ENCODE measurements around the gene MDM2. TPM values are rescaled to one million over a fixed set of nuclear protein-coding genes. Genes with fewer than 3 reads are reported as not detected.

Gene MDM2
- total and polyA plus RNA-seq, 4 donors = 24.9 to 155 (median 108) TPM

GRCh38 chr12:68813242-68813593, 5.2 kb downstream of the MDM2 start:
- H3K4me3 ChIP-seq = no peak overlapping the region
- ATAC-seq (ENCODE audit: insufficient read depth, low FRiP score) = no peak
- no peaks in the 10 kb centered on the region for H3K27me3 ChIP-seq (ENCODE audit: control insufficient read depth in 3 of 3, insufficient read depth in 3 of 3, low read length in 2 of 3)
- no peak overlapping the region for H3K9ac ChIP-seq (ENCODE audit: insufficient read depth in 1 of 2, low read length in 2 of 2)
- no peak for TF ChIP-seq CTCF (IDR thresholded peaks at IDR 0.05; ENCODE audit: control extremely low read depth, extremely low read depth)
- no peak overlapping the region for H3K27ac ChIP-seq (ENCODE audit: low read depth in 1 of 2, low read length in 1 of 2)
- H3K9me3 ChIP-seq (ENCODE audit: control insufficient read depth in 4 of 4, insufficient read depth in 3 of 4, low read length in 3 of 4) = no peaks in the 10 kb centered on the region
- WGBS, 2 donors = 85 to 86% methylated on average over 2 of the region's 2 CpGs
- no peak for DNase-seq
- peaks cover 0 to 4% (median 0%) of the 10 kb centered on the region in 5 donors for H3K4me1 ChIP-seq (ENCODE audit: control insufficient read depth in 5 of 5, insufficient read depth in 5 of 5, low read length in 5 of 5)
- peaks cover 8 to 28% (median 24%) of the 10 kb centered on the region in 4 donors for H3K36me3 ChIP-seq (ENCODE audit: control insufficient read depth in 4 of 4, insufficient read depth in 4 of 4, low read length in 4 of 4)

GRCh38 chr12:68814490-68815231, 6.7 kb downstream of the MDM2 start:
- ATAC-seq (ENCODE audit: insufficient read depth, low FRiP score) (no peak), DNase-seq (no peak)
- TF ChIP-seq CTCF (IDR thresholded peaks at IDR 0.05; ENCODE audit: control extremely low read depth, extremely low read depth) = no peak
- H3K36me3 ChIP-seq (ENCODE audit: control insufficient read depth in 4 of 4, insufficient read depth in 4 of 4, low read length in 4 of 4) = peaks cover 11 to 26% (median 24%) of the 10 kb centered on the region in 4 donors
- peaks cover 0 to 4% (median 0%) of the 10 kb centered on the region in 5 donors for H3K4me1 ChIP-seq (ENCODE audit: control insufficient read depth in 5 of 5, insufficient read depth in 5 of 5, low read length in 5 of 5)
- H3K9me3 ChIP-seq (ENCODE audit: control insufficient read depth in 4 of 4, insufficient read depth in 3 of 4, low read length in 3 of 4) = no peaks in the 10 kb centered on the region
- 70 to 74% methylated on average over 3 of the region's 3 CpGs for WGBS, 2 donors
- no peak overlapping the region for H3K27ac ChIP-seq (ENCODE audit: low read depth in 1 of 2, low read length in 1 of 2)
- H3K27me3 ChIP-seq (ENCODE audit: control insufficient read depth in 3 of 3, insufficient read depth in 3 of 3, low read length in 2 of 3) = no peaks in the 10 kb centered on the region
- no peak overlapping the region for H3K9ac ChIP-seq (ENCODE audit: insufficient read depth in 1 of 2, low read length in 2 of 2)
- H3K4me3 ChIP-seq = no peak overlapping the region

DNA sequence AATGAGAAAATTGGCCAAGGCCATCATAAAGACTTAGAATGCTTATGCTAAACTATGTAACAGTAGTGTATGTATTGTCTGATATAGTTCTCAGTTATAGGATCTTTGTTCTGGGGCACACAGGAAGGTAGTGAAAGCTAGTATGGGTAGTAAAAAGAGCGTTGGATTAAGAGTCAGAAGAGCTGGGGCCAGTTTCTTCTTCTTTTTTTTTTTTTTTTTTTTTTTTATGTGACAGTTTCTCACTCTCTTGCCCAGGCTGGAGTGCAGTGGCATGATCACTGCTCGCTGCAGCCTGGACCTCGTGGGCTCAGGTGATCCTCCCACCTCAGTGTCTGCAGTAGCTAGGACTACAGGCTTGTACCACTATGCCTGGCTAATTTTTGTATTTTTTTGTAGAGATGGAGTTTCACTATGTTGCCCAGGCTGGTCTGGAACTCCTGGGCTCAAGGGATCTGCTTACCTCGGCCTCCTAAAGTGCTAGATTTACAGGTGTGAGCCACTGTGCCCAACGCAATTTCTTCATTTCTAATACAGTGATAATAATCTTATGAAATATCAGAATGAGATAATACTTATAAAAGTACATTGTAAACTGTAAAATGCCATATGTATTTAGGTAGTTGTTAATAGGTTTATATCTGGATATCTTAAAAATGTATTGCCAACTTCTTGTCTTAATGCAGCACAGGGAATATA, 7.4 kb downstream of the MDM2 start:
- WGBS, 2 donors = 86 to 94% methylated on average over 5 of the region's 5 CpGs
- Histone ChIP-seq H3K36me3 (ENCODE audit: control insufficient read depth in 4 of 4, insufficient read depth in 4 of 4, low read length in 4 of 4) (peaks cover 11 to 26% (median 26%) of the 10 kb centered on the region in 4 donors), H3K4me3 (no peak overlapping the region), H3K4me1 (ENCODE audit: control insufficient read depth in 5 of 5, insufficient read depth in 5 of 5, low read length in 5 of 5) (peaks cover 0 to 4% (median 0%) of the 10 kb centered on the region in 5 donors), H3K27me3 (ENCODE audit: control insufficient read depth in 3 of 3, insufficient read depth in 3 of 3, low read length in 2 of 3) (no peaks in the 10 kb centered on the region), H3K9me3 (ENCODE audit: control insufficient read depth in 4 of 4, insufficient read depth in 3 of 4, low read length in 3 of 4) (no peaks in the 10 kb centered on the region), H3K27ac (ENCODE audit: low read depth in 1 of 2, low read length in 1 of 2) (no peak overlapping the region), H3K9ac (ENCODE audit: insufficient read depth in 1 of 2, low read length in 2 of 2) (no peak overlapping the region)
- DNase-seq (no peak), ATAC-seq (ENCODE audit: insufficient read depth, low FRiP score) (no peak)
- no peak for TF ChIP-seq CTCF (IDR thresholded peaks at IDR 0.05; ENCODE audit: control extremely low read depth, extremely low read depth)
